HG03432 (cell line): ENCODE data around the gene CXCL8.
"Not testable (repeated sequence)": the region's sequence is repeated elsewhere in the genome, so short reads cannot be mapped to it uniquely, and the experiment has no call there.

Experiments used
- ATAC-seq: cut with Tn5 transposase; IDR thresholded peaks from one replicate; pipeline ENCODE4 v1.9.1; 2021; ENCODE audit warnings: mild to moderate bottlenecking, moderate library complexity; ENCODE audit not compliant: unreplicated experiment

The CXCL8 gene

GRCh38 chr4:73742490-73743160 lies 2.3 kb downstream of the CXCL8 start:
- no peak for ATAC-seq

GRCh38 chr4:73743281-73743680 lies 2.9 kb downstream of the CXCL8 start:
- ATAC-seq, result no peak

GRCh38 chr4:73743795-73744194 lies 3.4 kb downstream of the CXCL8 start:
- no peak for ATAC-seq

DNA sequence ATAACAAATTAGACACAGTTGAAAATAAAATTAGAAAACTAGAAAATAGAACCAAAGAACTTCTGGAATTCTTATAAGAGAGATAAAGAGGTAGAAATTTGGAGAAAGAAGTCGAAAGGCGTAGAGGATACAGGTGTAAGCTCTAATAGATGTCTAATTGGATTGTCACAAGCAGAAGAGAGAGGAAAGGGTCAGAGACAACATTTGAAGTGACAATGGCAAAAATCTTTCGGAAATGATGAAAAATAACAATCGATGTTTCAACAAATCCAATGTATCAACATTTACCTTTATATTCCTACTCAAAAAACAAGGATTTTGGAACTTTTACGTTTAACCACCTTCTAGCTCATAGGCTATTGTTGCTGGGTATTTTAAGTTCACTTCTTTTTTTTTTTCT lies 3.8 kb downstream of the CXCL8 start:
- ATAC-seq, result no peak

DNA sequence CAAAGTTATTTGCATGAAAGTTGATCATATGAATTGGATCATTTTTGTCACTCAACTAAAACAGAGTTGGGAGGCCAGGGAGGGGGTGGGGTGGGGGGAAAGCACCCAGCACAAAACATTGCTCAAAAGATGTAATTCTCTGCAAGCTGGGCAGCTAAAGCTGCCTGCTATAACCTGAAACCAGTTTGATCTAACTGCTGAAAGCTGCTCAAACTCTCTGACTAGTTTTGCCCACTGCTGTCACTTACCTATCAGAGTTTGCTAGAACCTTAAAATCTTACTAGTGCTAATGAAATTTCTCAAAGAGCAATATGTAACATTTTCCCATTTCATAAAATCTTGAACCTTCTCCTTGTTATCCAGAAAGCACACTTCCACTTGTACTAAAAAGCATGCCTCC lies 10.4 kb downstream of the CXCL8 start:
- peak; percentile 57 for ATAC-seq

DNA sequence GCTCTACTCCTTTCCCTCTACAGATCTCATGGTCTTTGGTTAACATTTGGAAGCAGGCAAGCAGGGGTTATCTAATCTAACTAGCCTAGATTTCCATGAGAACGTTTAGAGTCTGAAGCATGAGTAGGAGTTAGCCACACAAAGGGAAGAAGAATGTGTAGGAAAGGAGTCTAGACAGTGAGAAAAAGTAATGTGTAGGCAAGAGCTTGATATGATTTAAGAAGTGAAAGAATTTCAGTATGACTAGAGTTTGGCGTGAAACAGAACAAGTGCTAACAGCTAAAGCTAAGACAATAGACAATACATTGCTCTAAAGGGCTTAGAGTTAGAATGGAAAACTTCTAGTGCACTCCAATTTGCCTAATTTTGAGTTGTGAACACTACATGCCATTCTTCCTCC lies 10.8 kb downstream of the CXCL8 start:
- ATAC-seq, result peak; percentile 91

DNA sequence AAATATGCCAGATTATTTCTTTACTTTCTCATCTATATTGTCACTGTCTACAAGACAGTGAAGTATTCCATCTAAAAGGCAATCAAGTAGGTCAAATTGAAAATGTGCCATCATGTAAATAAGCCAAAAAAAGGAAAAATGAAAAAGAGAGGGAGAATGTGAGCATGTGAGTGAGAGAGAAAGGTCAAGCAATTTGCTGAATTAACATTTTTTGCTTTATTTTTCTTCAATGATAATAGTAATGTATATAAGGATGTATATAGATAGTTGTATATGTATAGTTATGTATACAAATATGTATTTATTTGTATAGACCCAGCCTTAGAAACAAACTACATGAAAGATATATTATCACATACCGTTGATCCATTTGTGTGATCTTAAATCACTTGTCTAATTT lies 11.5 kb downstream of the CXCL8 start:
- ATAC-seq, result no peak

- no peak for ATAC-seq
Measured at GRCh38 chr4:73752424-73752823, 12.1 kb downstream of the CXCL8 start.

- no peak for ATAC-seq
Measured at GRCh38 chr4:73753215-73753614, 12.8 kb downstream of the CXCL8 start.

DNA sequence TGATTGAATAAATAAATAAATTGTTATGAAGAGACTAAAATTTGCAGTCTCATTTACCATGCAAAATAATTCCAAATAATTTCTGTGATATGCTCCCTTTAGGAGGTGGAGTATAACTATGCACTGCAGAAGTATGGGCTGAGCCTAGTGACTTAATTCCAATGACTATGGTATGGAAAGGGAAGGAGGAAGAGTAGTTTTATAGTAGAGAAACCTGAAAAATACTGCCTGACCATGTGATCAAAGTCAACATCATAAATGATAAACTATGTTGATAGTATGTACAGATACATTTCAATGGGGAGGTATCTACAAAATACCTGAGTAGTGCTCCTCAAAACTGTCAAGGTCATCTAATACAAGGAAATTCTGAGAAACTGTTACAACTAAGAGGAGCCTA lies 14.6 kb downstream of the CXCL8 start:
- no peak for ATAC-seq

- no peak for ATAC-seq
Measured at GRCh38 chr4:73759357-73759756, 19.0 kb downstream of the CXCL8 start.

GRCh38 chr4:73761856-73762255 lies 21.5 kb downstream of the CXCL8 start:
- ATAC-seq, result no peak

DNA sequence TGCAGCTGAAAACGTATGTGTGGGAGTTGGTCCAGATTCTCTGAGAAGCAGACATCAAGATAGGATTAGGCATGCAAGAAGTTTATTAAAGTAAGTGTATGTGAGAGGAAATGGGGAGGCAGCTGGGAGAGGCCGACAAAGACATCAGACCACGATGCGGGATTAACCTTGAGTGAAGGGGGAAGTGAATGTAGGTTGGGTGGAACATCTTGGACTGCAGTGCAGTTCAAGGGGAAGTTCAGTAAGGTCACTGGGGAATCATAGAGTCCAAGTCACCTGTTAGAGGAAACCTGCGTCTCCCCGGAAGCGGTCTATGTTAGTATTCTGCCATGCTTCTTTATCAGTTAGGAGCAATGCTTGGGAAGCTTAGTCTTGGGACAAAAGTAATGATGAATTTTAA lies 22.0 kb downstream of the CXCL8 start:
- ATAC-seq, result peak; percentile 90

DNA sequence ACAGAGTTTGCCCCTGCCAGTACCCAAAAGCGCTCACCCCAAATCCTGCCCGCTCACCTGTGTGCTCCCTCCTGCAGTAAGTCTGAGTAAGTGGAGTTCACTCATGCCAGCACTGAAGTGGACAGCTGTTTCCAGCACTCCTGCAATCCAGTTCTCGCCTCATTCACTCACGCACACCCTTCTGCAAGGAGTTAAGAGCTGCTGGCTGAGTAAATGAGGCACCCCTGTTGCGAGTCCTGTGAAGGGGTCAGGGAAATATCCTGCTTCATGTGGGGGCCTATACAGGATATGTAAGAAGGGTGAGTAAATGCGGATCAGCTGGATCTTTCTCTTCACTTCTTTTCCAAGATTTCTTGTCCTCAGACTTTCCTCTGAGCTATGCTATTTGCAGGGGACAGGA lies 23.5 kb downstream of the CXCL8 start:
- ATAC-seq, result no peak

- ATAC-seq, result no peak
Measured at GRCh38 chr4:73764513-73764912, 24.1 kb downstream of the CXCL8 start.

GRCh38 chr4:73765296-73765695 lies 24.9 kb downstream of the CXCL8 start:
- no peak for ATAC-seq

GRCh38 chr4:73770917-73771316 lies 30.5 kb downstream of the CXCL8 start:
- ATAC-seq, result no peak

GRCh38 chr4:73772363-73772762 lies 32.0 kb downstream of the CXCL8 start:
- ATAC-seq, result no peak

DNA sequence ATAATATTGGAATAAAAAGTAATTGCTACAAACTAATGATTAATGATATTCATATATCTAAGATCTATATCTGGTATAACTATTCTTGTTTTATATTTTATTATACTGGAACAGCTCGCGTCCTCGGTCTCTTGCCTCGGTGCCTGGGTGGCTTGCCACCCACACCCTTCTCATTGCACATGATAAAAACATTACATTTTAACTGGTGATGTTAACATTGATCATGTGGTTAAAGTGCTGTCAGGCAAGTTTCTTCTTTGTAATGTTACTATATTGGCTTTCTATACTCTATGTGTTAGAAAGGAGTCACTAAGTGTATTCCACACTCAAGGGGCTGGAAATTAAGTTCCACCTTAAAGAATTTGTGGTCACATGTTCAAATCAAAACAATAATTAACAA lies 34.0 kb downstream of the CXCL8 start:
- not testable (repeated sequence) for ATAC-seq

DNA sequence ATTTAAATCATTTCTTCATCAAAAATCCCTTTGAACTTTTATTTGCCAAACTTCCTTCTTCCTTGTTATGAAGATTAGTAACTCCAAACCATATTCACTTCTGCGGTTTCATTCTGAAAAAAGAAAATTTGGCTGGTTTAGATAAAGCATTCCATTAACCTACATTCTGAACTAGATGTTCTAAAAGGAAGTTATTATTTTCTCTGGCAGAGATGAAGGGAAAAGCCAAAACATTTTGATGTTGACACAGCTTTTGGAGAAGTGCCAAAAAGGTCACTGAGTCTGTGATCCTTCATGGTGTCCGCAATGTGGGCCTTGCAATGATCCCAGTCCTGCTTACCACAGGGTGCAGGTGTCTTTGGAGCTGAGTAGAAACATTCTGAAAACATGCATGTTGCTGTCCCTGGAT lies 36.0 kb downstream of the CXCL8 start:
- ATAC-seq, result no peak

GRCh38 chr4:73777612-73778011 lies 37.2 kb downstream of the CXCL8 start:
- no peak for ATAC-seq

- no peak for ATAC-seq
Measured at GRCh38 chr4:73780243-73780642, 39.9 kb downstream of the CXCL8 start.

GRCh38 chr4:73780834-73781233 lies 40.5 kb downstream of the CXCL8 start:
- no peak for ATAC-seq
